Type B pancreatic cell (in vitro differentiated cells): ENCODE results near the gene AP5M1. TPM values are rescaled to one million over a fixed set of nuclear protein-coding genes. Genes with fewer than 3 reads are reported as not detected.
"Not testable (repeated sequence)": the region's sequence is repeated elsewhere in the genome, so short reads cannot be mapped to it uniquely, and the experiment has no call there.

Experiments
- DNase-seq: peaks from one replicate; pipeline ENCODE4 v3.0.0; 2021; ENCODE audit warnings: mixed read lengths; ENCODE audit not compliant: unreplicated experiment; ENCODE audit errors: extremely low spot score
- H3K27ac Mint-ChIP-seq: 2 replicates; pipeline ENCODE4 v1.8.0; 2021; ENCODE audit warnings: mild to moderate bottlenecking, mixed read lengths
- H3K27me3 Mint-ChIP-seq: 2 replicates; pipeline ENCODE4 v1.8.0; 2021; ENCODE audit warnings: mixed read lengths
- H3K36me3 Mint-ChIP-seq: 2 replicates; pipeline ENCODE4 v1.8.0; 2021; ENCODE audit warnings: mixed read lengths
- H3K4me1 Mint-ChIP-seq: one replicate; pipeline ENCODE4 v1.8.0; 2021; ENCODE audit warnings: mixed read lengths; ENCODE audit not compliant: unreplicated experiment
- H3K4me3 Mint-ChIP-seq: 2 replicates; pipeline ENCODE4 v1.8.0; 2021; ENCODE audit warnings: mild to moderate bottlenecking, mixed read lengths
- H3K9me3 Mint-ChIP-seq: 2 replicates; pipeline ENCODE4 v1.8.0; 2021; ENCODE audit warnings: mixed read lengths
- total RNA-seq: library from RNA; stranded (reverse); gene quantifications from 2 replicates; pipeline ENCODE4 v1.2.1, GENCODE V29; 2021; ENCODE audit warnings: low replicate concordance
- TF ChIP-seq, protein P1 (sequence below): fragments of 200-600 bp; sonication (generic); conservative IDR thresholded peaks from 2 replicates; pipeline ENCODE4 v1.5.0; 2021; ENCODE audit warnings: antibody characterized with exemption, mild to moderate bottlenecking

The AP5M1 gene
- total RNA-seq, 1 donor from 2014 or later: 40.6 TPM

GRCh38 chr14:57243320-57243719, 25.5 kb upstream of the AP5M1 start:
- TF ChIP-seq, protein P1, sequence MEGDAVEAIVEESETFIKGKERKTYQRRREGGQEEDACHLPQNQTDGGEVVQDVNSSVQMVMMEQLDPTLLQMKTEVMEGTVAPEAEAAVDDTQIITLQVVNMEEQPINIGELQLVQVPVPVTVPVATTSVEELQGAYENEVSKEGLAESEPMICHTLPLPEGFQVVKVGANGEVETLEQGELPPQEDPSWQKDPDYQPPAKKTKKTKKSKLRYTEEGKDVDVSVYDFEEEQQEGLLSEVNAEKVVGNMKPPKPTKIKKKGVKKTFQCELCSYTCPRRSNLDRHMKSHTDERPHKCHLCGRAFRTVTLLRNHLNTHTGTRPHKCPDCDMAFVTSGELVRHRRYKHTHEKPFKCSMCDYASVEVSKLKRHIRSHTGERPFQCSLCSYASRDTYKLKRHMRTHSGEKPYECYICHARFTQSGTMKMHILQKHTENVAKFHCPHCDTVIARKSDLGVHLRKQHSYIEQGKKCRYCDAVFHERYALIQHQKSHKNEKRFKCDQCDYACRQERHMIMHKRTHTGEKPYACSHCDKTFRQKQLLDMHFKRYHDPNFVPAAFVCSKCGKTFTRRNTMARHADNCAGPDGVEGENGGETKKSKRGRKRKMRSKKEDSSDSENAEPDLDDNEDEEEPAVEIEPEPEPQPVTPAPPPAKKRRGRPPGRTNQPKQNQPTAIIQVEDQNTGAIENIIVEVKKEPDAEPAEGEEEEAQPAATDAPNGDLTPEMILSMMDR: no peak
- Mint-ChIP-seq H3K27me3 (no peaks in the 10 kb centered on the region), H3K36me3 (peaks cover 14% of the 10 kb centered on the region)

GRCh38 chr14:57244106-57244505, 24.7 kb upstream of the AP5M1 start:
- Mint-ChIP-seq H3K9me3 (no peaks in the 10 kb centered on the region), H3K27me3 (no peaks in the 10 kb centered on the region), H3K4me3 (no peak overlapping the region), H3K4me1 (no peaks in the 10 kb centered on the region), H3K36me3 (peaks cover 14% of the 10 kb centered on the region), H3K27ac (no peak overlapping the region)
- DNase-seq: no peak
- TF ChIP-seq, protein P1: no peak

More at GRCh38 chr14:57243320-57243719, 25.5 kb upstream of the AP5M1 start:
- DNase-seq: no peak
- no peak overlapping the region for H3K27ac Mint-ChIP-seq
- no peak overlapping the region for H3K4me3 Mint-ChIP-seq
- no peaks in the 10 kb centered on the region for H3K4me1 Mint-ChIP-seq
- no peaks in the 10 kb centered on the region for H3K9me3 Mint-ChIP-seq

DNA sequence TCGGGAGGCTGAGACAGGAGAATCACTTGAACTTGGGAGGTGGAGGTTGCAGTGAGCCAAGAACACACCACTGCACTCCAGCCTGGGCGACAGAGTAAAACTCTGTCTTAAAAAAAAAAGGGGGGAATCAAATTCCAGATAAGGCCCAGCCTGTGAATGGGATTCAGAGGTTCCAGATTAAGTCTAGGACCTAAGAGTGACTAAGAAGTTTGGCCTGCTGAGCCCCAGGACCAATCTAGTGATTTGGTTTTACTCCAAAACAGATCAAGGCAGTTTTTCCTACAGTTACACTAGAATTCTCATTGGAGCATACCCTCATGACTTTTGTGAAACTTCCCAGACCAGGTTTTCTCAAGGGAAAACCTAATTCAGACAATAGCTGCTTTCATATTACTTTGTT, 22.8 kb upstream of the AP5M1 start:
- H3K27me3 Mint-ChIP-seq: no peaks in the 10 kb centered on the region
- TF ChIP-seq, protein P1: no peak
- peaks cover 14% of the 10 kb centered on the region for H3K36me3 Mint-ChIP-seq
- no peak overlapping the region for H3K27ac Mint-ChIP-seq
- no peaks in the 10 kb centered on the region for H3K9me3 Mint-ChIP-seq
- DNase-seq: no peak
- H3K4me1 Mint-ChIP-seq: no peaks in the 10 kb centered on the region
- H3K4me3 Mint-ChIP-seq: no peak overlapping the region

DNA sequence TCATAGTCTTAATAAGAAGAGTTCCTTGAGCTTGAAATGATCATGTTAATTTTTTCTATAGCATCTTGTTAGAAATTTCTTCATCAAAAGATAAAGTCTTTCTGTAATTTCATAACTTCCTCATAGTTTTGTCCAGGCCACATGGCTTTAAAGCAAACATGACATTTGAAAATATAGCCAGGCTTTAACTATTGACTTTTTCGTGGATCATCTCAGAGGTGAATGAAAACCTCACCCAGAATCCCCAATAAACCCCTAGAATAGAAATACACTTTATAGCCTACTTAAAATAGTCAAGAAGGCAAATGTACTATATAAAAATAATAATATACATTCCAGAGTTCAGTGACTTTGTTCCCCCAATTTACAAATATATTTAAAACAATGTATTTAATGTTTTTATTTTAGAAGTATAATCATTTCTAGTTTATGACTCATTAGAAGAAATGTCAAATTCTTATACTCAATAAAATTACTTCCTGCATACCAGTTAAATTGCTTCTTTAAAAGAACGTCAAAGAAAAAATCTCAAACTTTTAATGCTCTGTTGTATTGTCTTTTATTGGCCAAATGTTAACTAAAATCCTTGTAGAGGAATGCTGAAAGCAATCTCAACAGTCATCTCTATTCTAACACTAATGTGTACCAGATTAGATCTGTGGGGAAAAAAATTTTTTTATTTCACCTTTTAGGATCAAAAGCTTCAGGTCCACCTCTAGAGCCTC, 21.7 kb upstream of the AP5M1 start:
- no peak overlapping the region for H3K4me3 Mint-ChIP-seq
- no peak overlapping the region for H3K27ac Mint-ChIP-seq
- no peaks in the 10 kb centered on the region for H3K9me3 Mint-ChIP-seq
- peaks cover 9% of the 10 kb centered on the region for H3K36me3 Mint-ChIP-seq
- DNase-seq: no peak
- H3K27me3 Mint-ChIP-seq: no peaks in the 10 kb centered on the region
- no peaks in the 10 kb centered on the region for H3K4me1 Mint-ChIP-seq
- TF ChIP-seq, protein P1: no peak

- TF ChIP-seq, protein P1: no peak
- Mint-ChIP-seq H3K9me3 (peaks cover 5% of the 10 kb centered on the region), H3K4me1 (no peaks in the 10 kb centered on the region), H3K27ac (no peak overlapping the region), H3K36me3 (peaks cover 25% of the 10 kb centered on the region), H3K27me3 (no peaks in the 10 kb centered on the region), H3K4me3 (no peak overlapping the region)
- no peak for DNase-seq
Measured at GRCh38 chr14:57254884-57255283, 13.9 kb upstream of the AP5M1 start.

GRCh38 chr14:57258221-57258620, 10.6 kb upstream of the AP5M1 start:
- not testable (repeated sequence) for H3K4me3 Mint-ChIP-seq, H3K27me3 Mint-ChIP-seq, H3K4me1 Mint-ChIP-seq, H3K27ac Mint-ChIP-seq, DNase-seq, H3K9me3 Mint-ChIP-seq
- peaks cover 25% of the 10 kb centered on the region for H3K36me3 Mint-ChIP-seq
